Upper lobe of right lung (tissue), 1 donor: ENCODE measurements around the gene PHKB. TPM values are rescaled to one million over a fixed set of nuclear protein-coding genes. Genes with fewer than 3 reads are reported as not detected.

Experiments
- ATAC-seq: fragments of 200-7000 bp; cut with Tn5 transposase; one replicate; pipeline ENCODE4 v1.9.1; 2020; ENCODE audit warnings: mild to moderate bottlenecking, moderate library complexity
- DNase-seq: peaks from one replicate; pipeline ENCODE4 v3.0.0-alpha.2; 2020
- H3K27ac ChIP-seq: fragments of 200-600 bp; one replicate; pipeline ENCODE4 v1.8.0; 2022
- H3K27me3 ChIP-seq: fragments of 200-600 bp; one replicate; pipeline ENCODE4 v1.8.0; 2022; ENCODE audit warnings: mild to moderate bottlenecking
- H3K36me3 ChIP-seq: fragments of 200-600 bp; one replicate; pipeline ENCODE4 v1.8.0; 2022
- H3K4me1 ChIP-seq: fragments of 200-600 bp; one replicate; pipeline ENCODE4 v1.8.0; 2022
- H3K4me3 ChIP-seq: fragments of 200-600 bp; one replicate; pipeline ENCODE4 v1.8.0; 2022; ENCODE audit warnings: mild to moderate bottlenecking
- H3K9me3 ChIP-seq: fragments of 200-600 bp; one replicate; pipeline ENCODE4 v1.8.0; 2022
- CTCF ChIP-seq: fragments of 200-600 bp; IDR thresholded peaks from one replicate; pipeline ENCODE4 v1.8.0; 2022; ENCODE audit warnings: antibody characterized with exemption
- intact Hi-C: fragments of 100-400 bp; cut with DNase I; formaldehyde crosslinking; loops from one replicate; pipeline ENCODE4 v1.11.0; 2022
- total RNA-seq: library from RNA; stranded (reverse); fragmentation: NEBNext Ultra II Directional; extraction: Animal tissue kit (Norgen Biotek cat#: 25700); gene quantifications from one replicate; pipeline ENCODE4 v1.2.1, GENCODE V29; 2021
- donor health status: DM: no; HTN: yes; CAD: no; lungs with severe emphysema.

The PHKB gene
- total RNA-seq, 1 donor from 2014 or later = 91.8 TPM

DNA sequence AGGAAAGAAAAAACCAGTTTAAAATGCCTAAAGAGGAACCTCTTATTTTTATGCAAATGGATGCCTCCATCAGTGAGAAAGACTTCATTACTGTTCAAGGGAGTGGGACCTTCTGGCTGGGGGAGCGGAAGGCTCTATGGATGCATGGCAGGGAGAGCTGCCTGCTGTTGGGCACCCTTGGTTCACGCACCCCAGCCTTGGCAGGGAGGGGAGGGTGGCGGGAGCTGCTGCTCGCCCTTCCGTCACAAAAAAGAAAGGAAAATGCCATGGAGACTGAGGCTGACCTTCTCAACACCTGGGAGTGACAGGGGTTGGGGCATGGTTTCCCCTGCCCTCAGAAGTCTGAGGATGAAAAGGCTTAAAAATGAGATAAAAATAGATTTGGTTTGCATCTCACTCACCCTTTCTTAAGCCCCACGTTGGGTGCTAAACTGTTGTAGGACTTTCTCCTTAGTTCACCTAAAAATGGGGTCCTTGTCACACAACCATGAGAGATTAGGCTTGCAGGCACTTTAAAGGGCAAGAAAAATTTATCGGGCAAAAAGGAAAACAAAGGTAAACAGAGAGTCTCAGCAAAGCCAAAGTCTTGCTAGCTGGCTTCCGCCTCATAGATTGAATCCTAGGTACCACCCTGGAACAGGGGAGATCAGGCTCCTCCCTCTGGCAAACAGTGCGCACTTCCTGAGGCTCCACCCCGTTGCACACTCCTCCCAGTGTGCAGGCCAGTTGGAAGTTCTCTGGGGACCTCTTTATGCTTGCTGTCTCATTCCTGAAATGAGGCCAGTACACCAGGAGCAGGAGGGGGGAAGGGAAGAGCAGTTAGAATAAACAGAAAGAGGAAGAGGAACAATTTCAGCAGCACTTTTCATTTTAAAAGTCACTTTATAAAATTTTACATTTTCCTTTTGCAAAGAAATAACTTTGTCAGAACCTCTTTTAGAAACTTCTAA is 31.6 kb downstream of the PHKB start:
- H3K9me3 ChIP-seq = peaks cover 6% of the 10 kb centered on the region
- H3K4me1 ChIP-seq = peaks cover 18% of the 10 kb centered on the region
- intact Hi-C loops = no loop called here
- no peak for TF ChIP-seq CTCF
- H3K27me3 ChIP-seq = no peaks in the 10 kb centered on the region
- peak; percentile 71 for DNase-seq
- peak overlapping the region; percentile 67 for H3K27ac ChIP-seq
- H3K4me3 ChIP-seq = no peak overlapping the region
- peak; percentile 99 for ATAC-seq
- peaks cover under 1% of the 10 kb centered on the region for H3K36me3 ChIP-seq

- H3K36me3 ChIP-seq = peaks cover 5% of the 10 kb centered on the region
- H3K9me3 ChIP-seq = peaks cover 6% of the 10 kb centered on the region
- intact Hi-C loops = no loop called here
- no peak overlapping the region for H3K4me3 ChIP-seq
- H3K27ac ChIP-seq = peak overlapping the region; percentile 67
- DNase-seq (no peak), ATAC-seq (no peak)
- H3K27me3 ChIP-seq = no peaks in the 10 kb centered on the region
- no peak for TF ChIP-seq CTCF
- peaks cover 18% of the 10 kb centered on the region for H3K4me1 ChIP-seq
These were observed 32.5 kb downstream of the PHKB start for GRCh38 chr16:47493381-47494337.

GRCh38 chr16:47499080-47499699 is 38.1 kb downstream of the PHKB start:
- H3K36me3 ChIP-seq = peaks cover 58% of the 10 kb centered on the region
- ATAC-seq = no peak
- no peak for TF ChIP-seq CTCF

GRCh38 chr16:47499700-47500264 is 38.7 kb downstream of the PHKB start:
- ATAC-seq (no peak), DNase-seq (no peak)
- TF ChIP-seq CTCF = no peak
- Histone ChIP-seq H3K4me3 (no peak overlapping the region), H3K9me3 (no peaks in the 10 kb centered on the region), H3K4me1 (peaks cover 3% of the 10 kb centered on the region), H3K27me3 (no peaks in the 10 kb centered on the region), H3K36me3 (peaks cover 63% of the 10 kb centered on the region), H3K27ac (no peak overlapping the region)
- intact Hi-C loops = no loop called here

More at GRCh38 chr16:47499080-47499699, 38.1 kb downstream of the PHKB start:
- intact Hi-C loops = no loop called here
- Histone ChIP-seq H3K27ac (no peak overlapping the region), H3K27me3 (no peaks in the 10 kb centered on the region), H3K9me3 (no peaks in the 10 kb centered on the region), H3K4me1 (peaks cover 9% of the 10 kb centered on the region), H3K4me3 (no peak overlapping the region)
- no peak for DNase-seq

DNA sequence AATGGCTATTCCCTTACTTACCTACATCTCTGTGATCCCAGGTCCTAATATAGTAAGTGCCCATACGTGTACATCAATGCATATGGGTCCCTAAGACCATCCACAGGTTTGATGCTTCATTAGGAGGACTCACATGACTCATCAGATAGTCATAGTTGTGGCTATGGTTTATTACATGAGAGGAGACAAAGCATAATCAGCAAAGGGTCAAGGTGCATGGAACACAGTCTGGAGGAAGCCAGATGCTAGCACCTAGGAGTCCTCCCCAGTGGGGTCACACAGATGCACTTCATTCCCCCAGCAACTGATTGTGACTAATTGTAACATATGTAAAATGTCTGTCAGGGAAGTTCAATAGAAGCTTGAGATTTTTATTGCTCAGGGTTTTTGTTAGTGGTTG is 42.8 kb downstream of the PHKB start:
- no peak overlapping the region for H3K27ac ChIP-seq
- intact Hi-C loops = no loop called here
- H3K4me1 ChIP-seq = no peaks in the 10 kb centered on the region
- H3K27me3 ChIP-seq = no peaks in the 10 kb centered on the region
- ATAC-seq (no peak), DNase-seq (no peak)
- no peak for TF ChIP-seq CTCF
- no peak overlapping the region for H3K4me3 ChIP-seq
- H3K9me3 ChIP-seq = no peaks in the 10 kb centered on the region
- peaks cover 71% of the 10 kb centered on the region for H3K36me3 ChIP-seq
